HG02642 (cell line): ENCODE data around the gene MKRN2OS.

Source experiments
- ATAC-seq: cut with Tn5 transposase; IDR thresholded peaks from one replicate; pipeline ENCODE4 v1.9.1; 2021; ENCODE audit warnings: mild to moderate bottlenecking; ENCODE audit not compliant: unreplicated experiment, poor library complexity

MKRN2OS gene

GRCh38 chr3:12518261-12519028 is 26.9 kb downstream of the MKRN2OS start:
- no peak for ATAC-seq

- ATAC-seq = no peak
Measured at GRCh38 chr3:12516873-12517272, 28.4 kb downstream of the MKRN2OS start.

GRCh38 chr3:12515631-12516030 is 29.7 kb downstream of the MKRN2OS start:
- ATAC-seq = no peak

GRCh38 chr3:12513694-12514446 is 31.4 kb downstream of the MKRN2OS start:
- ATAC-seq = no peak

- ATAC-seq = no peak
Measured at GRCh38 chr3:12512534-12513118, 32.7 kb downstream of the MKRN2OS start.

GRCh38 chr3:12509466-12509865 is 35.8 kb downstream of the MKRN2OS start:
- no peak for ATAC-seq

GRCh38 chr3:12508291-12508700 is 37.0 kb downstream of the MKRN2OS start:
- ATAC-seq = no peak

GRCh38 chr3:12507591-12508281 is 37.6 kb downstream of the MKRN2OS start:
- no peak for ATAC-seq

- no peak for ATAC-seq
Measured at GRCh38 chr3:12506201-12506709, 39.0 kb downstream of the MKRN2OS start.

- ATAC-seq = no peak
Measured at GRCh38 chr3:12503126-12503957, 42.0 kb downstream of the MKRN2OS start.

GRCh38 chr3:12501360-12502020 is 43.8 kb downstream of the MKRN2OS start:
- ATAC-seq = no peak

- ATAC-seq = no peak
Measured at GRCh38 chr3:12499474-12499873, 45.8 kb downstream of the MKRN2OS start.

GRCh38 chr3:12496453-12496761 is 48.9 kb downstream of the MKRN2OS start:
- ATAC-seq = no peak

- ATAC-seq = no peak
Measured at GRCh38 chr3:12495749-12496452, 49.4 kb downstream of the MKRN2OS start.

- ATAC-seq = no peak
Measured at GRCh38 chr3:12490547-12490946, 54.8 kb downstream of the MKRN2OS start.

- no peak for ATAC-seq
Measured at GRCh38 chr3:12489832-12490231, 55.5 kb downstream of the MKRN2OS start.
